NCI-H146 (cell line): ENCODE results near the gene AADACL4.

Experiments
- DNase-seq: peaks from one replicate; lab custom pipeline; 2025; lab: John Stamatoyannopoulos, UW

The AADACL4 gene

DNA sequence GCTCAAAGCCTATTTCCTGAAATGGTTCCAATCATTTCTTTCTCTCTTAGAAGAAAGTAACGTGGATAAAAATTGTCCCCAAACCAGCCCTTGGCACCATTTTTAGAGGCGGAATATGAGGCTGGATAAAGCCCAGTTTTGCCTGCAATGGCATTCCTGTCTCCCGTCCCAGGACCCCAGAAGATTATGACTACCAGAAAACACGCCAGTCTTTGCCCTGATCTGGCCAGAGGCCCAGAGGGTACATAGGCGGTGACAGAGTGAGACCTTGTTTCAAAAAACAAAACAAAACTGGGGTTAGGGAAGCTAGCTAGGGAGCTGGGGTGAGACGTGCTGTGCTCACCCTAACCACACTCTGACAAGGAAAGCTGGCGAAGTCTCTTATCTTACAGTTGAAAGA is at the start of gene AADACL4:
AADACL4 (plus strand) TSS at position 301 of the 400 bp plus-strand sequence. CDS start 462 bp downstream, outside the sequence.
- DNase-seq, result no peak

DNA sequence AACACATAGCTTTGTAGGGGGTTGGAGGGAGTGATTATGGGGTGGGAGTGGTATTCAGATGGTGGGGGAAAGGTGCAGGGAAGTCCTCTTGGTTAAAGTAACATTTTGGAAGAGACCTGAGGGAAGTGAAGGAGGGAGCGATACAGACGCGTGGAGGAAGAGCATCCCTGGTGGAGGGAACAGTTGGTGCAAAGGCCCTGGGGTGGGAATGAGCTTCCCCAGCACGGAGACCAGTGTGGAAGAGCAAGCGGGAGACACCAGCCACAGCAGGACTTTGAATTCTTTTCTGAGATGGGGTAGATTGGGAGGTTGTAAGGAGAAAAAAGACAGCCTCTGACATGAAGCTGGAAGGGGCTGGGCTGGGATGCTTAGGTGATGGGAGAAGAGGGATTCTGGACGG is 49.4 kb upstream of the AADACL4 start:
- DNase-seq, result no peak

DNA sequence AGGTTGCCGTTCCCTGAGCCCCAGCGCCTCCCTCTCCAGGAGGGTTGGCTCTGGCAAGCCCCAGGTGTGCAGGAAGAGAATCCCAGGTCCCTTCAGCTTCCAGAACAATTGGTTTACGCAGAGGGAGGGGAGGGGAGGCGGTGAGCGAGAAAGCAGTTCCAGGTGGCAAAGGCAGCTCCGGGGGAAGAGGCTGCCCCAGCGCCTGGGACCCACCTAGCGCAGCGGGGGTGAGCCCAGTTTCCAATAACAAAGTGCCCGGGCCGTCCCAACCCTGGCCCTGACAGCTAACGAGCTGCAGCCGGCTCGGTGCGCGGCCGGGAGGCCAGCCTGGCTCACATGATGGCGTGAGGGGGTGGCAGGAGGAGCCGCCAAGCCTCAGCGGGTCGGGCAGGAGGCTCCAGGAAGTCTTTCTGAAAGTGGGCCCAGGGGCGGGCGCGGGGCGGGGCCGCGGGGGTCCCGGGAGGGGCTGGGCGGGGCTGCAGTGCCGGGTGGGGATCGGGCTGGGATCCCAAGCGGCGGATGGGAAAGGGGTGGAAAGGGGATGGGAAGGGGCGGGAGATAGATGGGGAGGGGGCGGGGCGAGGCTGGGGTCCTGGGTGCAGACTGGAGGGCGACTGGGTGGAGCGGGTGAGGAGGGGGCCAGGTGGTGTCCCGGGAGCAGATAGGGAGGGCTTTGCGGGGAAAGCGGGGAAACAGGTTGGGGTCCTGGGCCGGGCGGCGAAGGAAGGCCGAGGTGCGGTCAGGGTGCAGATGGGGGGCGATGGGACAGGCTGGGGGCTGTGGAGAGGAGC is 48.7 kb upstream of the AADACL4 start:
- peak; percentile 36 for DNase-seq

DNA sequence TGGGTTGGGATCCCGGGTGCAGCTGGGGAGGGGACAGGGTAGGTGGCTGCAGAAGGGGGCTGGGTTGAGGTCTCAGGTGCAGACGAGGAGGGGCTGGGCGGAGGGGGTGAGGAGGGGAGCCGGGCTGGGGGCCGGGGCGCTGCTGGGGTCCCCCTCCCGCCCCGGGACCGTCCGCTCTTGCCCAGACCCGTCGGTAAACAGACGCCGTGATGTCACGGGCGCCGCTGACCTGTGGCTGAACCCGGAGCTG is 48.2 kb upstream of the AADACL4 start:
- no peak for DNase-seq

DNA sequence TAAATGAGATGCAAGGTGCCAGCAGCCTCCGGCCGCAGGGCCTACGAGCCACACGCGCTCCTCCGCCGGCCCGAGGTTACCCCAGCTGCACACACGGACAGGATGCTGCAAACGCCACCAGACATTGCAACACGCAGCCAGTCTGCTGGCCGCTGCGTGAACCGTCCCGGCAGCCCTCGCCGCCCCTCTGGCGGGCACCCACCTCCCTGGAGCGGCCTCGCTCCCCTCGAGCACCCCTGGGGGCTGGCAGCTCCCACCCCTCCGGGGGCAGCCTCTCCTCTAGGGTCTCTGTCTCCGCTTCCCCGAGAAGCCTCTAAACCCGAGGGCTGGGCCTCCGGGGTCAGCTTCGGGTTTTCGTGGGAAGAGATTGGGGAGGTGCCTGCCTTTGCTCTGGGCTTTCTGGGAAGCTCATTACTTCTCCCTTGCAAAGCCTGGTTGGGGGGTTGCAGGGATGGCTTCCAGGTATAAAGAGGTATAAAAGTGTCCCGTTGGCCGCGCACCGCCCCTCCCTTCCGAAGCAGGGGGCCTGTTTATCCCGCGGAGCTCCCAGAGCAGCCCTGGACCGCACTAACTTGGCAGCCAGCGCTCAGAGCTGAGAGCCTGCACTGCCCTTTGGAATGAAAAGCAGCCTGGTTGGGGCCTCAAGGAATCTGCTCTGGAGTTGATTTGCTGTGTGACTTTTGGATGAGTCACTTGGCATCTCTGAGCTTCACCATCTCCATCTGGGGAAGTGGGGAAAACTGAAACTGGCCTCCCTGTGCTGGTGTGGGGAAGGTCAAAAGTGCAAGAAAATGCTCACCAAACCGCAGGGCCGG is 47.7 kb upstream of the AADACL4 start:
- peak; percentile 38 for DNase-seq

DNA sequence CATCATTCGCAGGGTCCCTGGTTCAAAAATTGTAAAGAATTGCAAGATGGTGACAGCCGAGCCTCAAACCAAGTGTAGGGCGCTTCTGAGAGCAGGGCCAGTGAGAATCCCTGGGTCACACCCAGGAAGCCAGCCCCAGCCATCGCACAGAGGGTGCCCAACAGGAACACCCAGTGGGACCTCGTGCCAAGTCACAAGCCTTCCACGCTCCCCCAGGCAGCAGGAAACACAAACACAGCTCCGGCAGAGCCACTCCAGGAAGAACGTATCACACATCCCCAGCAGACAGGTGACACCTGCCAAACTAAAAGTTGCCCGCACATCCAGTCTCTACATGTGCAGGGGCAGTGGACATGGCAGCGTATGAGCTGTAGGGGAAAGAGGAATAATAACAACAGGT is 46.1 kb upstream of the AADACL4 start:
- DNase-seq, result no peak

DNA sequence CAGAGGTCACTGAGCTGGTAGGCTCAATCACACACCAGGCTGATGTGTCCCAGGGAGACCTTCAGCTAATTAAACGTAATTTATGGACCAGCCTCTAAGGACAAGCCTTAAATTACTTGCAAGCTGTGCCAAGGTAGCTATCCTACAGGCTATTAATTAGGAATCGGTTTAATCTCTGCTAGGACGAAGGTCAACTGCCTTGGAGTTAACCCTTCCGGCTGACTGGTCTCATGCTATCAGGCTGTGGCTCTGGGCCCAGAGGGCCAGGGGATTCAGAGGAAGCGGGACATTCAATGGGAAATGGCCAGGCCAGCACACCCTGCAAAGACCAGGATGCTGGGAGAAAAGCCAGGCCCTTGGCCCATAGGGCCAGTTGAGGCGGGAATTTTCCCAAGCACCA is 44.9 kb upstream of the AADACL4 start:
- no peak for DNase-seq

DNA sequence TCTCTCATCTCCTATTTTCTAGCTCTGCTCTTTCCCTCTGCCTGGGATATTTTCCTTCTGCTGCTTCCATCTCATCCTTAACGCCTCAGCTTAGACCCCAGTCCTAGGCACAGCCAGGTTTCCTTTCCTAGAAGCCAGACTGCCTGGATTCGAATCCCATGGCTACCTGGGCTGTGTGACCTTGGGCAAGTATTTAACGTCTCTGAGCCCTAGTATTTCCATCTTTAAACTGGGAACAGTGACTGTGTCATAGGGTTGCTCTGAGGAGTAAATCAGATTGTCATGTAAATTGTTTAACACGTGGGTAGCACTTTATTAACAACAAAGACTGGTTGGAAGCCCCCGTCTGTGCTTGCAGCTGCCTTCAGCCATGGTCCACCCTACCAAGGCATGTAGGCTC is 44.2 kb upstream of the AADACL4 start:
- no peak for DNase-seq

DNA sequence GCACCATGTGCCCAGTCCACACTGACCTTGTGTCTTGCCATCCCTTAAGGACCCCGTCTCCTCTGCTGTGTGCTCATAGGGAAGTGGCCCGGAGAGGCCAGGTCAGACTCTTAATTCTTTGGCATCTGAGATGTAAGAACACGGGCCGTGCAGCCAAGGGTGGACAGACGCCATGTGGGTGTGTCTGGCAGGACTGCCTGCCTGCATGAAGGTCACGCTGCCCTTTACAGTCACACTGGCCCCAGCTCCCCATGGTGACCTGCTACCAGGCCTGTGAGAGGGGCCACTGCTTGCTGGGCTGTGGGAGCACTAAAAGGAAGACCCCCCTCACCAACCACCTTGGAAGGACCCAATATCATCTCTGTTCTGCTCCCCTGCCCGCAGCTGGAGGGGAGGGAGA is 43.5 kb upstream of the AADACL4 start:
- DNase-seq, result no peak

DNA sequence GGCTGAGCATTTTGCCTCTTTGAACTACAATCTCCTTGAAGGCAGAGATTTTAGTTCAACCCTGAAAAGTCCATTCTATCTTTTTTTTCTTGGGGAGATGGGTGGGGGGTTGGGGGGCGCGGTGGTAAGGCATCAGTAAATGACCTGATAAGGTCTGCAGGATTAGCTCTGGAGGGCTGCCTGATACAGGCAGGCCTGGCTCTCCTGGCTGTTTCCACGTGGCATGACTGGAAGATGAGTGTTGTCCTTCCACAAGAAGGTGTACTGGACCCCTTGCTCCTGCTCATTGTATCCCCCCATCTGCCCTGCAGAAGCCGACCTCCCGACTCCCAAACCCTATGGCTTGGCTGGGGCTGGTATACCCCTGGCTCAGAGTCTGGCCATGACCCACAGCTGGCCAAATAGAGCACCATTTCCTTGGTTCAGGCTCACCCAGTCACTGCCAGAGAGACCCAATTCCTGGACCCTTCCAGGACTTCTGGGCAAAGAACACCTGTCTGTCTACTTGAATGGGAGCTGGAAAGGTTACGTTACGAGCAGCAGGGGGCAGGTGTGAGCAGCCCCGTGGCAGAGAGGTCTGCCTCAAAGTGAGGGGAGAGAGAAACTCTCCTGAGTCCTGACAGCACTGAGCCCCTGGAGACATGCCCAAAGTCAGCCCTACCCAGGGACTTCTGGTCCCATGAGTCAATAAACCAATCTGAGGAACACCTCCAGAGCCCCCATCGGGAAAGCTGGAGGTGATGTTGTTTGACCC is 42.8 kb upstream of the AADACL4 start:
- DNase-seq, result no peak

DNA sequence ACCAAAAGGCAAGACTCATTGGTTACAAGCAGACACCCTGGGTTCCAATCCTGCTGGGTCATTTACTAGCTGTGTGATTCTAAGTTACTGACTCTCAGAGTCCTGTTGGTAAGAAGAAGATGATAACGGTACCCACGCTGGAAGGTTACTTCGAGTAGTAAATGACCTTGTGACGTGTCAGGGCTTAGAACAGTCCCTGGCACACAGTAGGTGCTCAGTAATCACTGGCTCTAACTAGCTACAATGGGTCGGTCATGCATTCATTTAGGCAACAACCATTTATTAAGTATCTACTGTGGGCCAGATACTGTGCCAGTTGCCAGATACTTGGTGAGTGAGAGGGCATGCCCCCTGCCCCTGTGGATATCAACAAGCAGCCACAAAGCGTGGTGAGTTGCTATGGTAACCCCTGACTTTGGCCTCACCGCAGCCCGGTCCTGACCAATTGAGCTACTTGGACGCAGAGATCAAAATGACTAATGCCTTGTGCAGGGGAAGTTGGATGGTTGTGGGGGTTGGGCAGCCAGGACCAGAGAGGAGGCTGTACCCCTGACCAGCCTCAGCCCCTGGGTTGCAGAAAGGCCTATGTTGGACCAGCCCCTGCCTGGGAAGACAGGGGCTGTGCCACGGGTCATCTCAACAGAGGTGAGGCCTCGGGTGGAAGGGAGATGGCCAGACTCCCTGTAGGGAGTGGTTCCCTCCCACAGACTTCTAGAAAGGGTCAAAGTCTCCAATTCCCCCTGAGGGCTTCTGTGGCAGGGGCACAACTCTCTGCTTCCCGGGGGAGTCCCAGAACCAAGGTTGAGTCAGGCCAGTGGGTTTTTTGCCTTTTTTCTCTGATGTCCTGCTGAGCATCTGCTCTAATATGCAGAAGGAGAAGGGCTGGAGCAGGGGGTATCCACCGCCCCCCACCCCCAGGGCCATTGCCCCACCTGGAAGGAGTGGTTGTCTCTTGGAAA is 41.9 kb upstream of the AADACL4 start:
- DNase-seq, result no peak

DNA sequence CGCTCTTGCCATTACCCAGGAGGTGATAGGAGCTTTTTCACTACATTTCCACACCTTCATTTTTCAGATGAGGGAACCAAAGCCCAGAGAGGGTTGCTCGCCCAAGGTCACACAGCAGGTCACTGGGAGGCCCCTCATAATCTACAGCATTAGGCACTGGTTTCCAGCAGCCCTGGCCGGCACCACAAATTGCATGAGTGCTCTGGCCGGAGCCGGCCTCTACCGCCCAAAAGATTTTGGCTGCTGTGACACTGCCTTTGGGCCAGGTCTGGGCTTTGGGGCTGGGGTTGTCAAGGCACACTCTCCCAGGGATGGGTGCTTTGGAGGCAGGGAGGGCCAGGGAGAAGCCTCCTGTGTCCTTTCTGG is 41.2 kb upstream of the AADACL4 start:
- DNase-seq, result no peak

DNA sequence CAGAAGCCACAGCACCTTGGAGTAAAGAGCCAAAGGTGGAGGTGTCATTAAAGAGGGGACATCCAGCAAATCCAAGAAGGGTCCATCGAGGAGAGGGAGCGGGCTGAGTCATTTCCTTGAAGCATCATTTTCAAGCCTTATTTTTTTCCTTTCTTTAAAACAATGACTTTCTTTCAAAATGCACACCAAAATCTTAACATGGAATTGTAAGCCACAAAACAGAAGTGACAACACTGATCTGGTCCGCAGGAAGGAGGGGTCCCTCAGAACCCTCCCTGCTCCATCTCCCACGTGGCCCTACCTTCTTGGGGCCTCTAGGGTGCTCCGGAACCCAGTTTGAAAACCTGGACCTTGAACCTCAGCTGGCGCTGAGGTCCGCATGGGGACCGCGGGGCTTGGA is 40.7 kb upstream of the AADACL4 start:
- DNase-seq, result no peak

DNA sequence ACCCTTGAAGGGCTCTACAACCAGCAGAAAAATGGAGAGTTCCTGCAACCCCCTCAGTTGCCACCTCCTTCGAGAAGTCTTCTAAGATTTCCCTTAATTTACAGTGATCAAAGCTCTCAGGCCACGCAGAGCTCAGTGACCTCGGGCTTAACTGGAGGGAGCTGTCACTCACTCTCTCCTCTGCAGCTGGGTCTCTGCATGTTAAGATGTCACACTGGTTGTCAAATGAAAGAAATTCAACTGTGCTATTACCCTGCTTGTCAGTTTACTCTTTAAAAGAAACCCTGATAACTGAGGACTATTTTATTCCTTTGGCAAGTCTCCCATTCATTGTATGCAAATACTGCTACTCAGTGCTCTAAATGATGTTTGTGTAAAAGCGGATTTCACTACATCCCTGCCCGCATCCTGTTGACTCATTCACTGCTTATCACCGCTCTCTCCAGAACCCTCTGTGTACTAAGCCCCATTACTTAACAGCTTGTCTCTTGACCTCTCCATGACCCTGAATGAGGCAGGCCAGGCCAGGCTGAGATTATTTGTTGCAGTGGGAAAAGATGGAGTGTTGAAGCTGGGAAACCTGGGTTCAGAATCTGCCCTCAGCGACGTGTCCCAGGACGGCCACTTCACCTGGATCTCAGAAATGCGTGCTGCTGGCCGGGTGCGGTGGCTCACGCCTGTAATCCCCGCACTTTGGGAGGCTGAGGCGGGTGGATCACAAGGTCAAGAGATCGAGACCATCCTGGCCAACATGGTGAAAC is 39.6 kb upstream of the AADACL4 start:
- no peak for DNase-seq

DNA sequence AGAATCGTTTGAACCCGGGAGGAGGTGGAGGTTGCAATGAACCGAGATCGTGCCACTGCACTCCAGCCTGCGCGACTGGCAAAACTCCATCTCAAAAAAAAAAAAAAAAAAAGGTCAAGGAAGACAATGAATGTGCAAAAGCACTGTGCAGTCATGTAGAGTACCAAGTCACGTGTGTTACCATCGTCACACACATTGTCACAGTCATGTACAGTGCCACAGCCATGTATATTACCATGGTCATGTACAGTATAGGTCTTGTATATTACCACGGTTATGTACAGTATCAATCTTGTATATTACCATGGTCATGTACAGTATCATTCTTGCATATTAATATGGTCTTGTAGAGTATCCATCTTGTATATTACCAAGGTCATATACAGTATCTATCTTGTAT is 38.9 kb upstream of the AADACL4 start:
- DNase-seq, result no peak

DNA sequence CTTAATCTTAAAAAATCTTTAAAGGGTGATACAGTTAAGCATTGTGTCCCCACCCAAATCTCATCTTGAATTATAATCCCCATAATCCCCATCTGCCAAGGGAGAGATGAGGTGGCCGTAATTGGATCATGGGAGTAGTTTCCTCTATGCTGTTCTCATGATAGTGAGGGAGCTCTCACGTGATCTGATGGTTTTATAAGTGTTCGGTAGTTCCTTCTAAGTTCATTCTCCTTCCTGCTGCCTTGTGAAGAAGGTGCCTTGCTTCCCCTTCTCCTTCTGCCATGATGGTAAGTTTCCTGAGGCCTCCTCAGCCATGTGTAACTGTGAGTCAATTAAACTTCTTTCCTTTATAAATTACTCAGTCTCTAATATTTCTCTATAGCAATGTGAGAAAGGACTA is 36.6 kb upstream of the AADACL4 start:
- no peak for DNase-seq

DNA sequence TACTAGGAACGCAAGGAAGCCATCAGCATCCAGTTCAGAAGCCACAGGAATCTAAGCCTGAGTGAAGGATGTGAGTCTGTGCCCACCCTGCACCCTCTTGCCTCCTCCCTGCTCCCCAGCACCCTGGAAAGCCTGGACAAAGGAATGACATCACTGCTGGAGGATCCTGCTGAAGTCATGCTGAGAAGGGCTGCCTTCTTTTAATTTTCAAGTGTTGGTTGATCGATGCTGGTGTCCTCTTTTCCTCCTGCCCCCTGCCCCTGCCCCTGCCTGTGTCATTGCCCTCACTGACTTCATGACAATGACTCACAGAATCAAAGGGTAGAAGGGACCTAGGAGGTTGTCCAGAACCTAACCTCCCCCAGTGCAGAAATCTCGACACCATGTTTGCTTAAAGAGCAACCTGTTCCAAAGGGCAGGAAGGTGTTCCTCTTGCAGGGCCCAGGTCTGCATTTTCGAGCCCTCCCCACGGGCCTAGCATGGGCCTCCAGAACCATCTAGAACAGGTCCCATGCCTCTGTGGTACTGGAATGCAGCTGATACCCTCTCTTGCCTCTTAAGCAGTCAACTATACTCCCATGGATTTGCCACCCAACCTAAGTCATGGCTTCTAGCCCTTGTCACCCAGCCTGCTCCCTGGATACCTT is 35.5 kb upstream of the AADACL4 start:
- no peak for DNase-seq

DNA sequence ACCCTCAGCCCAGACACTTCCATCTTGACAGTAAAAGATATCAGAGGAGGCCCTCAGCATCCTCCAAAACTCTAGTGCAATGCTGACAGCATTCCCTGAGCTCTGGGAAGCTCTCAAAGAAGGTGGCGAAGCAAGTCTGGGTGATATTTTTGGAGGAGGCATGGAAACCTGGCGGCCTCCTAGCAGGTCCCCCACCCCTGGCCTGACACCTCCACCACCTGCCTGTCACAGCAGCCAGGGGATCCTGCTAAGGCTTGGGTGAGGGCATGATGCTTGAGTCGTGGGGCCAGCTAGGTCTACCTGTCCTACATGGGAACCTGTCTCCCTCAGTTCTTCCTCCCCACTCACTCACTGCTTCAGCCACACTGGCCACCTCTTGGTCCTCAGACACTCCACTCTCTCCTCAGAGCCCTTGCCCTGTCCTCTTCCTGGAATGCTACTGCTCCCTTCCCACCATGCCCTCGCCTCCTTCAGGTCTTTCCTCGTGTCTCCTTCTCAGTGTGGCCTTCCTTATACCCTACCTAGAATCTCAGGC is 34.3 kb upstream of the AADACL4 start:
- DNase-seq, result no peak

DNA sequence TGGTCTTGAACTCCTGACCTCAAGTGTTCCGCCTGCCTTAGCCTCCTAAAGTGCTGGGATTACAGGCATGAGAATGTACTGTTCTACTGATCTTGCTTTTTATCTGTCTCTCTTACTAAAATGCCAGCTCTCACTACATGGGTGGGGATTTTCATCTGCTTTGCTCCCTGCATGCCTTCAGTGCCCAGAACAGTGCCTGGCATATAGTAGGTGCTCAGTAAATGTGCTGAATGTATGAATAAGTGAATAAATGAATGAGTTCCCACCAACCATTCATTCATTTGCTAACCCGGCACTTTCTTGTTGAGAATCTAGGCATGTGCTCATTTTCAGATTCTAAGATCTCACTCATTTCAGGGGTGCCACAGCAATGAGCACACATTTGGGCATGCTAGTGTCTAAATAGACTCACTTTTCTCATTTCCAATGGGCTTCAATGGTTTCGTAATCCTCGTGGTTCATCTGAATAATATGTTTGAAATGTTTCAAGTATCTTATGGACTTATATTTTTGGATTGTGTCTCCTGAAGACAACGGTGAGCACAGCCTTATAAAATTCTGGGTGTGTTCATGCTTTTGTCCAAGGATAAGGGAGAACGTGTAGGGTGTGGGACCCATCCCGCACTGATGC is 33.5 kb upstream of the AADACL4 start:
- no peak for DNase-seq

DNA sequence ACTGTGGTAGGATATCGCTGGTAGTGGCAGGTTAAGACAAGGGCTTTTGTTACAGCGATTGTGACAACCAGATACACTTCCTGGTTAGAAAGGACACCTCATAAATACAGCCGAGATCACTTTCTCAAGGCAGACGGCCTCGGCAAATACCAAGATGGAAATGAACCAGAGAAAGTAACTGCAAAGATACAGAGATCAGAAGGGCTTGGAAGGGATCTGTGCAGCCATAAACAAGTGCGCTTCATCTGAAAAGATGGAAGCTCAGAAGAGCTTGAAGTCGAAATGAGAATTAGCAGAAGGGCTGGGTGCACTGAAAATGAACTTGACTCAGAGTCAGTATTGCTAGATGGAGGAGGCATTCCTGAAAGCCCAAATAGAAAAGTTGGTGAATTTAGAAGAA is 32.9 kb upstream of the AADACL4 start:
- DNase-seq, result no peak
